ENCODE results near the gene ST6GALNAC6.
"Not testable (repeated sequence)": the region's sequence is repeated elsewhere in the genome, so short reads cannot be mapped to it uniquely, and the experiment has no call there.

ST6GALNAC6 gene

DNA sequence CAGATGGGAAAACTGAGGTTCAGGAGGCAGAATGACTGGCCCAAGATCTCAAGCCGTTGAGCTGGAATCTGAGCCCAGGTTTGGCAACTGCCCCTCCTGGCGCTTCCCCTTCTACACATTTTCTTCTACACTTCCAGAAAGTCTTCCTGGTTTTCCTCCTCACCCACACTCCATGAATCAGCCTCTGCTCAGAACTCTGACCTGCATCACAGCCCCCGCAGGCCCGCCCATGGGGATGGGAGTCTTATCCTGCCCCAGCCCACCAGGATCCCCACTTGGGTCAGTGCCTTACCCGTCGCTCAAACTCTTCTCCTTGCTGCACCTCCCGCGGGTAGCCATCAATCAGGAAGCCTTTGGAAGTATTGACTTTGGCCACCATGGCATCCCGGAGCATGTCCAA, 27.9 kb downstream of the ST6GALNAC6 start:
- no peak for DNase-seq

DNA sequence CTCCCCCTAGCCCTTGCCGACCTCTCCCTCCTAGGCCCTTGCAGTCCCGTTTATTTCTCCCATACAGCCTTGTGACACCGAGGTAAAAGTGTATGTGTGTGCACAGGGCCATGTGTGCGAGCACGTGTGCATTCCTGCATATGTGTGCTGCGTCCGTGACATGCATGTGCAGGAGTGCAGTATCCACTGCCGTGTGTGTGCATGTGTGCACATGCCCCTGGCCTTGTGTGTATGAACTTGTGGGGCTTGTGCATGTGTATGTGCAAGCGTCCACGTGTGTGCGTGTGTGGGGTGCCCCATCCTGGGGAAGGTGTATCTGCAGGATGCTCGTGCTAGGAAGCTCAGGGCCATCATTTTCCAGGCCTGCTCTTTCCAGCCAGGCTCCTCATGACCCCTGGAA, 28.5 kb downstream of the ST6GALNAC6 start:
- DNase-seq = no peak

DNA sequence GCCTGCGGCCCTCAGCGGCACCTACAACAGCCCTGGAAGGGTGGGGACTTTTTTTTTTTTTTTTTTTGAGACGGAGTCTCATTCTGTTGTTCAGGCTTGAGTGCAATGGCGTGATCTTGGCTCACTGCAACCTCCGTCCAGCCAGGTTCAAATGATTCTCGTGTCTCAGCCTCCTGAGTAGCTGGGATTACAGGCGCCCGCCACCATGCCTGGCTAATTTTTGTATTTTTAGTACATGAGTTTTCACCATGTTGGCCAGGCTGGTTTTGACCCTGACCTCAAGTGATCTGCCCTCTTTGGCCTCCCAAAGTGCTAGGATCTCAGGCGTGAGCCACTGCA, 29.3 kb downstream of the ST6GALNAC6 start:
- DNase-seq = not testable (repeated sequence)

DNA sequence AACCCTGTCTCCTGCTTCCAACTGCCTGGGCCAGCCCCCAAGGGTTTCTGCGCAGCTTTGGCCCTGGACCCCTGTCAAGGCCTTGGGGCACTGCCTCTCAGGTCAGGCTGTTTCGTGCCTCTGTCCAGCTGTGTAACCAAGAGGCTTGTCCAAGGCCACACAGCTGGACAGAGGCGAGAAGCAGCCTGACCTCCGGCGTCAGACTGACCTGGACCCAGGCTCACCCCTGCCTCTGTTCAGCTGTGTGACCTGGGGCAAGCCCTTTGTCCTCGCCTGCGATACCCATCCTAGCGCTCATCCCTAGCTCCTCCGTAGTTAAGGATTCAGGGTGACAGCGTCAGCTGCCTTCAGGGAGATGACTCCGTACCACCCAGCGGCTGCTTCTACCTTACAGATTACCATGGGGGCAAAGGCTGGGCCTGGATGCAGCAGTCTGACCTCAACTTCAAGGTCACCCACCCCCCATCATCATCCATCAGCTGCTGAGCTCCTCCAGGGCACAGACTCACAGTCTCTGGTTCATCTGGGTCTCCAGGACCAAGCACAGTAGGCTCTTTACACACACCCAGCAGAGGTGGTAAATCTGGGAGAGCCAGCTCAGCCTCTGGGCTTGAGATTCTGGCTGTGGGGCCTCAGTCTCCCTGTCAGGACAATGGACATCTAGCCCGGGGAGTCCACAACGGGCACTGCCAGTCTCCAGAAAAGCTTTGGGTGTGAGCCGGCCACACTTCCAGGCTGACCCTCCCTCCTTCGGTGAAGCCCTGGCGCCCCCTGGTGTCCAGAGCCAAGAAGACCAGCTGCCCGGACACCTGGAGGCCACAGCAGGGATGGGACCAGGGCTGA, 29.9 kb downstream of the ST6GALNAC6 start:
- peak; percentile 81 for DNase-seq

DNA sequence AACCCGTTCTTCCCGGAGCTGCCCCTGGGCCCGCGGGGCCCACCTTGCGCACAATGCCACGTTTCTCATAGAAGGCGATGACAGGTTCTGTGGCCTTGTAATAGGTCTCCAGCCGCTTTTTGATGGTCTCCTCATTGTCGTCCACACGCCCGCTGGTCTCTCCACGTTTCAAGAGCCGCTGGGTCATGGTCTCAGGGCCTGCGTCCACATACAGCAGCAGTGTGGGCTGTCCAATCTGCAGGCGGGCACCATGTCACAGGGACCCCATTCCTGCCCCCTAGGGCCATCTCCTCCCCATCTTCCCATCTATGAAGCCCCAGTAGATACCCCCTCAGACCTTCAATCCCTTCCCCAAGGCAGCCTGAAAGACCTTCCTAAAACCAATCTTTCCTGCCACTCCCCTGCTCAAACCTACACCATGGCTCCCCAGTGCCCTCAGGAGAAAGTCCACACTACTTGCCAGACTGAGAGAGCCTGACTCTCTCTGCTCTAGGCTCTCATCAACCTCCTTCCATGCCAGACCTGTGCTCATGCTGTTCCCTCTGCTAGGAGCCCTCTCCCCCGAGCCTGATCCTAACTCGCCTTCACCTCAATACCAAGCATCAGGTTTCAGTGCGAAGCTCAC, 31.0 kb downstream of the ST6GALNAC6 start:
- no peak for DNase-seq

DNA sequence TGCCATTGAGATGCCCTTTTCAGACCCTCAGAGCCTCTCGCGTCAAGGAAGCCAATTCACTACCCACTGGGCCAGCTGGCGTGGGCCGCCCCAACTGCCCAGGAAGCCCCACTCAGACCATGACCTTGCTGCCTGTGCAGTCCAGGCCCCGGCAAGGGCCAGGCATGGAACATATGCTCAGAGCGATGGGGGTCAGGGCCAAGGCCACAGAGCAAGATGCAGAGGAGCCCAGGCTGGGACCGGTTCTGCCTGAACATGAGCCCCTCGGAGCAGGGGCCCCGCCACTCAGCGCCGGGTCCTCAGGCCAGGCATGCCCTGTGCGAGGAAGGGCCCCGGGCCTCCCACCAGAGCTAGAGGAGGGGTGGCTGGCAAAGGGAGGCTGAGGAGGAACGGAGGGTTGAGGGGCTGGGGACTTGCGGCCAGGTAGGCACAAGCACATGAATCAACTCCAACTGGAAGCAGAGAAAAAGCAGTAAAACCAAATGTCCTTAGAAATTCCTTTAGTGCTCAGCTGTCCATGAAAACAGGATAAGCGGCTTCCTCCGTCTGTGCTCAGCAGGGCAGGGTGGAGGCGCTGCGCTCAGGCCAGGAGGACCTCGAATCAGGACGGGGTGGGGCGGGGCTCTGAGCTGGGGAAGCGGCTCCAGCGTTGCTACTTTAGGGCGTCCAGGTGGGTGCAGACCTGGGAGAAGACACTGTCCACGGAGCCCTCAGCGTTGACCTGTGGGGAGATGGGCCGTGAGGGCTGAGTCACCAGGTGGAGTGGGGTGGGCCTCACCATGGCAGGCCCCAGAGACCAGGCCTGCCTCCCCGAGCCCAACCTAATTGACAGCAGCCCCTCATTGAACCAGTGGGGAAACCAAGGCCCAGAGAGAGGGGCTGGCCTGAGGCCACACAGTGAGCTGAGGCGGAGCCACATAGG, 31.8 kb downstream of the ST6GALNAC6 start:
- no peak for DNase-seq

DNA sequence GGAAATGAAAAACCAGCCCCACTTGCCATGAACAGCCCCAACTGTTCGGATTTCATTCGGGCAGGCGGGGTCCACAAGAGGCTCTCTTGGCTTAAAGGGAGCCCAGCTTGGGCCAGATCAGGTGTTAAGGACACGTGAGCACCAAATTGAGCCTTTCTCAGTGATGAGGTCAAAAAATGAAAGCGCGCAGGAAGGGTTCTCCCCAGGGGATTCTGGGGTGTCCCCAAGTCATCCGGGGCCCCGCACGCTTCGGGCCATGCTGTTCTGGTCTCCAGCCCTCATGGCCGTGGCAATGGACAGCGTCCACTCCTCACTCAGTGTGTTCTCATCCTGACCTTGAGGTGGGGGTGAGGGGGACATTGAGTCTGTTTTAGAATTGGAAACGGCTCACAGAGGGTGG, 32.9 kb downstream of the ST6GALNAC6 start:
- no peak for DNase-seq

DNA sequence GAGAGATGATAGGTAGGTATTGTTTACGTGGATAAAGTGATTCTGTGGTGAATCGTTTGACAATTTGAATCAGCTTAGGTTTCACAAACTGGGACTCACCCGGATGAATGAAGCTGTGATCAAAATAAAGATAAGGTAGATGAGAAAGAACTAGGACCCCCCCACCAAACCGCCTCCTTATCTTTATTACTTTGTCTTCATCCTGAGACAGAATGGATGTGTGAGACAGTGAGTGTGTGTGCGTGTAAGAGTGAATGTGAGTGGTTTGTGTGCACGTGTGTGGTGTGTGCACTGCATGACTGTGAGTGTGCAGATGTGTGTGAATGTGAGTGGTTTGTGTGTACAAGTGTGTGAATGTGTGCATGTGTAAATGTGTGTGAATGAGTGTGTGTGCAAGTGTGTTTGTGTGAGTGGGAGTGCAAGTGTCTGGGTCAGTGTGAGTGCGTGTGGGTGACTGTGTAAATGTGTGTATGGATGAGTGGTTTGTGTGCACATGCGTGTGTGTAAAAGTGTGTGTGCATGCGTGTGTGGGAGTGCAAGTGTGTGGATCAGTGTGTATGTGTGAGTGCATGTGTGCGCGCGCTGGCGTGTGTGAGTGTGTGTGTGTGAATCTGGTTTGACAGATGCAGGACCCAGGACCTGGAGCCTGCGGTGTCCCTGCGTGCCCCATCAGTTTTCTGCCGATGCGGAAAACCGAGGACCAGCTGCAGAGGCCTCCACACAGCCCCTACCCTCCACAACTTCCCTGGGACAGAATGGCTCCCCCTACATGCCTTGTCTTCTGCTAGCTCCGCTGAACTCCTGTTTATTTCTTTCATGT, 33.5 kb downstream of the ST6GALNAC6 start:
- DNase-seq = no peak

DNA sequence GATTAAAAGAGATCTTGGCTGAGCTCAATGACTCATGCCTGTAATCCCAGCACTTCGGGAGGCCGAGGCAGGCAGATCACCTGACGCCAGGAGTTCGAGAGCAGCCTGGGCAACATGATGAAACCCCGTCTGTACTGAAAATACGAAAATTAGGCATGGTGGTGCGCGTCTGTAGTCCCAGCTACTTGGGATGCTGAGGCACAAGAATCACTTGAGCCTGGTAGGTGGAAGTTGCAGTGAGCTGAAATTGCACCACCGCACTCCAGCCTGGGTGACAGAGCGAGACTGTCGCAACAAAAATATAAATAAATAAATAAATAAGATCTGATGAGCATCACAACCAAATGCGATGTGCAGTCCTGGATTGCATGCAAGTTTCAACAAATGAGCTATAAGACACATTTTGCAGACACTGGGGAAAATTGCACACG, 36.2 kb downstream of the ST6GALNAC6 start:
- DNase-seq = no peak

DNA sequence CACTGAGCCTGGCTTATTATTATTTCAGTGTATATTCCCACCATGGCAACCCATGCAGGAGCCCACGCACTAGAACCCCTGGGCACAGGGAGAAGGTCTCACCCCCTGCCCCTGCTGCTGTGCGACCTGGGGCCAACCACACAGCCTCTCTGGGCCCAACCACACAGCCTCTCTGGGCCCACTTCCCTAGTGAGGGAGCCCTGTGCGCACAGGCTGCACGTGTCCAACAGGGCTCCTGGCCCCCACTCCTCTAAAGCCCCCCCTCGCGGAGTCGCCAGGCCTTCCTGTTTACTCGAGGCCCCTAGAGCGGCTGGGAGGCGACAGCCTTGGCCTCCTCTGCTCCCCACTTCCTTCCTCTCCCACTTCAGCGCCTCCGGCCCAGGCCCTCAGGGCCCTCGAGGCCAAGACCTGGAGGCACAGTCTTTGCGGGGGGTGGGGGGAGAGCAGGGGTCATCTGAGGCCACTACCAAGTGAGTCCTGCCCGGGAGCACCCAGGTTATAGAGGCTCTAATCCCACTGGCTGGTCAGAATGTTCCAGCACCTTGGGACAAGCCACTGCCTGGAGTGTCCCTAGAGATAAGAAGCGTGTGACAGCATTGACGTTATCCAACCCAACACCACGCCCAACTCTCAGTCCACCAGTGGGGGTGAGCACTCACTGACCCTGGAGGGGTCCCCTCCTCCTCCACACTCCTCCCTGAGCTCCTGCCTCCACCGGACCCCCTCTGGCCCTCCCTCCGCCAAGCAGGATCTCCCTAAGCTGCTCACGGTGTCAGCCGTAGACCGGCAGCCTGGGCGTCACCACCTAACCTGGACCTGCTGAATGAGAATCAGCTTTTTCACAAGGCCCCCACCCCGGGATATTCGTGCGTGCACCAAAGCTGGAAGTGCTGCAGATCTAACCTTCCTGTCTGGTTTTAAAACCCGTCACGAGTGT, 37.1 kb downstream of the ST6GALNAC6 start:
- DNase-seq = no peak

DNA sequence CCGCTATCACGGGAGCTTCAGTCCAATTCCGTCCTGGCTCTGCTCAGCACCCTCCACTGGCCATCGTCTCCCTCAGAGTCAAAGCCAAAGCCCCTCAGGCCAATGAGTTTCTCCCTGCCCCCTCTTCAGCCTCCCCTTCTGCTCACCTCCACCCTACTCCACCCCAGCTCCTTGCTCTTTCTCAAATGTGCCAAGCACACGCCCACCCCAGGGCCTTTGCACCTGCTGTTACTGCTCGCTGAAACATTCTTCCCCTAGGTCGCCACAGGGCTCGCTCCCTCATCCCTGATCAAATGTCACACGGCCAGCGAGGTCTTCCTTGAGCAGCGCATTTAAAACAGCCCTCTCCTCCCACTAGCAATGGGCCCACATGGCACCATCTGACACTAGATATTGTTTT, 38.6 kb downstream of the ST6GALNAC6 start:
- no peak for DNase-seq

DNA sequence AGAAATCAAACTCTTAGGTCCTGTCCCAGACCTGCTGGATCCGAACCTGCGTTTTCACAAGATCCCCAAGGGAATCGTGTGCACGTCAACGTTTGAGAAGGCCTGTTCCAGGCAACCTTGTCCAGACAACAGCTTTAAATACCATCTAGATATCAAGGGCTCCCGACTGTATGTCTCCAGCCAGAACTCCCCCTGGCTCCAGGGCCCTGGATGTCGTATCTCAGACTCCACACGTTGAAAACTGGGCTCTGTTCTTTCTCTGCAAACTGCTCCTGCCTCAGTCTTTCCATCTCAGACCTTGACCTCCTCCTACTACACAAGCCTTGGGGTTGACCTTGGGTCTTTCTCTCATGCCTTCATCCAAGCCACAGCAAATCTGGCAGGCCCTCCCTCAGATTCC, 39.1 kb downstream of the ST6GALNAC6 start:
- no peak for DNase-seq

DNA sequence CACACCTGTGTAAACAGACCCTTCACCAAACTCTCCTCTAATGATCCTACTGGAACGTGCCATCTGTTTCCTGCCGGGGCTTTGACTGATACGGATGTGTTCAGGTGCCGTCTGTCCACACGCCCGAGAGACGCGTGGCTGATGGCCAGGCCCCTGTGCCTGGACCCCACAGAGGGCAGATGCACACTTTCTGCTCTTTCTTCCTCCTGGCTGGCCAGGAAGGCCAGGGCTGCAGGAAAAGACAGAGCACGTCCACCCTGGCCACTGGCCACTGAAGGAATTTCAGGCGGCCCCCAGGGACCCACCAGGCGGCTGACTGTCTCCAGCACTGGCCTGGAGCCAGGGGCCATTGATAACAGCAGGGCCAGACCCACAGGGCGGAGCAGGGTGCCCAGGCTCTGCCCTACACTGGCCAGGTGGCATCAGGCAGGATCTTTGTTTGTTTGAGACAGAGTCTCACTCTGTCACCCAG, 41.3 kb downstream of the ST6GALNAC6 start:
- no peak for DNase-seq

DNA sequence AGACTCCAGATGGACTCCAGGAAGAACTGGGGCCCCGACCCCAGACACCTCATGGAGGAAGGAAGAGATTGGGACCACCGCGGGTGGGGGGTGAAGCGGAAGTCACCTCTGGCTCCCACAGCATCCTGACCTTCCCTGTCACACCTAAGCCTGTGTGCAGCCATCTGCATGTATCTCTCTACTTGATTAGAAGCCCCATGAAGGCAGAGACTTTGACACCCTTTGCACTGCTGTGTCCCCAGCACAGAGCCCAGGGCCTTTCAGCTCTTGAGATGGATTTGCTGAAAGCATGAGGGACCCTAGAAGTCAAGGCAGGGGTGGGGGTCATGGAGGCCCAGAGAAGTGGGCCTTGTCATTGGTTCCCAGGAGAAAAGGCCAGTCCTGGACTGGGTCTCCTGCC, 42.1 kb downstream of the ST6GALNAC6 start:
- DNase-seq = no peak

DNA sequence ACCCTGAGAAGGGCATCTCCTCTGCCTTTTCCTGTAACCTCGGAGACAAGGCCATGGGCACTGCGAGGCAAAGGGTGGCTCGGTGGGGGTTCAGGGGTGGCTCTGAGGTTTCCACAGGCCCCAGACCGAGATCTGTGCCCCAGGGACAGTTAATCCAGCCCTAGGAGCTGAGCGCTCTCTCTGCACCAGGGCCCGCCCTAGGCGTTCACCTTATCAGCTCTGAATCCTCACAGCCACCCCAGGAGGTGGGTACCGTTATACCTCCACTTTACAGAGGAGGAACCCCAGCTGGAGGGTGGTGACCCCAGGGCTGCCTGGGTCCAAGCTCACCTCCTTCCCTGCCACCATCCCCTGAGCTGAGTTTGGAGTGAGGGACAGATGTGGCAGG, 42.7 kb downstream of the ST6GALNAC6 start:
- no peak for DNase-seq

DNA sequence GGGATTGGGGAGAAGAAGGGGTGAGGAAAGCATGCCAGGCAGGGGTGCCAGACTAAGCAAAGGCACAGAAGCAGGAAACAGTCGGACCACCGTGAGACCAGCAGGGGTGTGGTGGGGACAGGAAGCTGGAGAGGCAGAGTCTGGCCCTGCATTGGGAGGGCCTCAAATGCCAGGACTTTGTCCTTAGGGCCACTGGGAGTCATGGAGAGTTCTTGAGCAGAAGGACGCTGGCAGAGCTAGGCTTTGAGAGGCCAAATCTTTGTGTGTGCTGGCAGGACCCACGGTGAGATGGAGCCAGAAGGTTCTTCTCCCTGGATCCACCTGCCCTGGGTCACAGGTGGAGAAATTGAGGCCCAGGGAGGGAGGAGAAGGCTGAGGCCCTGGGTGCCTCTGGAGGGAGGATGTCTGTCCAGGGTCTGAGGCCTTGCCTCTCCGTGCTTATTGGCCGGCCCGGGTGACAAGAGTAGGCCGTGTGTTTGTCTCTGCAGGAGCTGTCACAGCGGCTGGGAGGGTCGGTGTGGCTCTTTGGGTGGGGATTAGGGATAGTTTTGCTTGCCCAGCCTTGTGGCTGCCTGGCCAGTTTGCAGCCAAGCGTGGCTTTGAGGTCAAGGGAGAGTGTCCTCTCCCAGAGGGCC, 43.2 kb downstream of the ST6GALNAC6 start:
- no peak for DNase-seq

DNA sequence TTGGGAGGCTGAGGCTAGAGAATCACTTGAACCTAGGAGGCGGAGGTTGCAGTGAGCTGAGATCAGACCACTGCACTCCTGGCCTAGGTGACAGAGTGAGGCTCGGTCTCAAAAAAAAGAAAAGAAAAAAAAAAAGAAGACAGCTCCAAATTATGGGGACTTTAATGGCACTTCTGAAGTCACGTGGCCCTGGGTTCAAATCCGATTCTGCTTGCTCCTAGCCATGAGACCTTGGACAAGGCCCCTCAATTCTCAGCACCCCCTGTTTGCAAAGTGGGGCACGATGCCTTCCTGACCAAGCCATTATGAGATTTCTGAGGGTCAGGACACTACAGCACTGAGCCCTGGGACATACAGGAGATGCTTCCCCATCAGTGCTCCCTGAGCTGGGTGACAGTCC, 43.9 kb downstream of the ST6GALNAC6 start:
- no peak for DNase-seq

DNA sequence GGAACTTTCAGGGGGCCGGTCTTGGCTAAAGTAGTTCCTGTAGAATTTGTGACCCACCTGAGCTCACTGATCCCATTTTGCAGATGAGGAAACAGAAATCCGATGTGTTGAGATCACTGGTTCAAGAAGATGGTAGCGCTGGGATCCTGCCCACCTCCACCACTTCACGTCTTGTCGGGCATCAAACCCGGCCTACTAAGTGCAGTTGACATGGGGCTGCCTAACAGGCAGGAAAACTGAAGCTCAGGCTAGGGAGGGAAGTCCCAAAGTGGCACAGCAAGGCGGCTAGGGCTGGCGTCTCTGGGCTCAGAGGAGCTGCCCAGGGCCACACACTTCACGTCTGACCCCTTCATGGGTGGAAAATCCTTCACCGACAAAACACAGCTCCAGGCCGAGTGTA, 44.4 kb downstream of the ST6GALNAC6 start:
- DNase-seq = no peak

DNA sequence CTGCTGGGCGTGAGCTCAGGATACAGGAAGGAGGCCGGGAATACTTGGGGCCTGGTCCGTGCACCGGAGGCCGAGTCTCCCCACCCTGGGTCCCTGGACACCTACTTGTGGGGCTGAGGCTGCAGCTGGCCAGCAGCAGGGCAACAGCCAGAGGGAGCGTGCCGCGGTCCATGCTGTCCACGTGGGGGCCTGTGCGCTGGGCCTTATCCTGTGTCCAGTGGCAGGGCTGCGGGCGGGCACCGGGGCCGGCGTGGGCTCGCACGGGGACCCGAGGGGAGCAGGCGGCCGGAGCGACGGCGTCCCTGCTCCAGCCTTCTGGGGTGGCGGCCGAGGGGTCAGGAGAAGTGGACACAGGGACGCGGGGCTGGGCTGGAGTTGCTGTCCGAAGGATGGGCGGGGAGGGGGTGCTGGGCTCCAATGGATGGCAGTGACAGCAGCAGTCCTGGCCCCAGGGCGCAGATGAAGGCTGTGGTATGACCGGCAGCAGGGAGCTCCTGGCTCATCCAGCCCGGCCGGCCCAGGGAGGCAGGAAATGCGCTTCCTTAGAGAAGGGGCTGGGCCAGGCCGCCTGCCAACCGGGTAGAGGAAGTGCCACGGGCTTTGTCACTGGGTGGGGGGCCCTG, 45.1 kb downstream of the ST6GALNAC6 start, which contains the start of gene ENG:
Gene ENG, minus strand, starts transcription at position 475 of the 623 bp plus-strand sequence. Its CDS starts 303 bp downstream, at position 172.
- DNase-seq = peak; percentile 24

All from stimulated activated CD4-positive, alpha-beta T cell treated with anti-CD3 and anti-CD28 coated beads, Interleukin-12 subunit alpha, Interleukin-12 subunit beta, amount 100 ng/mL, for 4 hours (primary cell).